ENCODE measurements around the gene MASP1. TPM values are rescaled to one million over a fixed set of nuclear protein-coding genes. Genes with fewer than 3 reads are reported as not detected.

The MASP1 gene
- total RNA-seq, 1 donor from 2014 or later: 2.6 TPM

- TF ChIP-seq CTCF (IDR thresholded peaks at IDR 0.05): no peak
- intact Hi-C loops (cut with DNase I): loop anchor here (2.0 to 5.0 kb wide), 2 partner anchors 17 to 39 kb away; no protein-coding TSS in a partner anchor
- no peak for DNase-seq (ENCODE audit: low spot score in 2 of 2)
- Histone ChIP-seq H3K4me3 (no peak overlapping the region), H3K27ac (peak overlapping the region; percentile 80 to 93), H3K27me3 (no peaks in the 10 kb centered on the region), H3K4me1 (peaks cover 12 to 44% of the 10 kb centered on the region in 2 donors), H3K36me3 (no peaks in the 10 kb centered on the region), H3K9me3 (no peaks in the 10 kb centered on the region)
Observed at GRCh38 chr3:187211532-187212195, 79.9 kb downstream of the MASP1 start.

- peaks cover 12 to 44% of the 10 kb centered on the region in 2 donors for H3K4me1 ChIP-seq
Observed at GRCh38 chr3:187210545-187211327, 80.8 kb downstream of the MASP1 start.

GRCh38 chr3:187210091-187210490 is 81.4 kb downstream of the MASP1 start:
- TF ChIP-seq CTCF (IDR thresholded peaks at IDR 0.05): no peak
- Histone ChIP-seq H3K4me1 (peaks cover 12 to 44% of the 10 kb centered on the region in 2 donors), H3K4me3 (no peak overlapping the region), H3K36me3 (no peaks in the 10 kb centered on the region), H3K27me3 (no peaks in the 10 kb centered on the region), H3K27ac (peak overlapping the region; percentile 70 to 93), H3K9me3 (no peaks in the 10 kb centered on the region)
- intact Hi-C loops (cut with DNase I): loop anchor here (2.0 to 5.0 kb wide), 2 partner anchors 15 to 38 kb away; no protein-coding TSS in a partner anchor
- no peak for DNase-seq (ENCODE audit: low spot score in 2 of 2)

More at GRCh38 chr3:187210545-187211327, 80.8 kb downstream of the MASP1 start:
- Histone ChIP-seq H3K4me3 (no peak overlapping the region), H3K36me3 (no peaks in the 10 kb centered on the region), H3K27ac (peak overlapping the region; percentile 80 to 93), H3K27me3 (no peaks in the 10 kb centered on the region), H3K9me3 (no peaks in the 10 kb centered on the region)
- intact Hi-C loops (cut with DNase I): loop anchor here (2.0 to 5.0 kb wide), 2 partner anchors 16 to 38 kb away; no protein-coding TSS in a partner anchor
- DNase-seq (ENCODE audit: low spot score in 2 of 2): peak in 1 of 2 donors; percentile 79
- no peak for TF ChIP-seq CTCF (IDR thresholded peaks at IDR 0.05)

GRCh38 chr3:187209491-187209890 is 82.0 kb downstream of the MASP1 start:
- Histone ChIP-seq H3K27ac (peak overlapping the region; percentile 70 to 93), H3K4me3 (no peak overlapping the region), H3K4me1 (peaks cover 12 to 44% of the 10 kb centered on the region in 2 donors), H3K36me3 (no peaks in the 10 kb centered on the region), H3K27me3 (no peaks in the 10 kb centered on the region), H3K9me3 (no peaks in the 10 kb centered on the region)
- no peak for TF ChIP-seq CTCF (IDR thresholded peaks at IDR 0.05)
- no peak for DNase-seq (ENCODE audit: low spot score in 2 of 2)
- intact Hi-C loops (cut with DNase I): no loop called here

- DNase-seq (ENCODE audit: low spot score in 2 of 2): no peak
- H3K4me1 ChIP-seq: peaks cover 12 to 44% of the 10 kb centered on the region in 2 donors
- peak overlapping the region; percentile 70 to 93 for H3K27ac ChIP-seq
- no peaks in the 10 kb centered on the region for H3K9me3 ChIP-seq
- no peaks in the 10 kb centered on the region for H3K36me3 ChIP-seq
- no peaks in the 10 kb centered on the region for H3K27me3 ChIP-seq
- intact Hi-C loops (cut with DNase I): no loop called here
- TF ChIP-seq CTCF (IDR thresholded peaks at IDR 0.05): no peak
- H3K4me3 ChIP-seq: no peak overlapping the region
Observed at GRCh38 chr3:187208159-187208558, 83.4 kb downstream of the MASP1 start.
